Measurements from ENCODE around the gene MMP23B.

MMP23B gene

DNA sequence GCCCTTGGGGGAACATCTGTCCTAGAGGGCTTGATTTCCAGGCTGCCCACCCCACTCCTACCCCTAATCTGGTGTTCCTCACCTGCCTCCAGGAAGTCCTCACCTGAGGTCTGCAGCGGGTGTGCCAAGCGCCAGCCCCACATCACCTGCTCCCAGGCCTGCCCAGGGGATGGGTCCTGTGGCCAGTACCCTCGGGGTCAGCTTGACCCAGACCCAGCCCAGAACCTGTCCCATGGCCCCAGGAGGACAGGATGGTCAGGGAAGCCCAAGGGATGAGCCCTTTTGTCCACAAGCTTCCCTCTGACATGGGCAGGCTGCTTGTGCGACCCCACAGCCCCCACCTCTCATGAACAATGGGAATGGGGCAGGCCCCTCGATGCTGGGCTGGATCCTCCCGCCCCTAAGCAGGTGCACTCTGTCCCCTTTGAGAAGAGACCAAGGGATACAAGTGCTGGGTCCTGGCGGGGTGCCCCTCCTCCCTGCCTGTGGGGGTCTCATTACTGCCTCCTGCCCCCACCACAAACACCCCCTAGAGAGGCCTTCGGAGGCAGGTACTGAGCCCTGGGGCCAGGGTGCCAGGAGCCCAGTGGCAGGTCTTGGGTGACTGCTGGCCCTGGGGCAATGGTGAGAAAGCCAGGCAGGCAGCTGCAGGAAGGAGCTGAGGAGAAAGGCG lies 13.4 kb upstream of the MMP23B start:
- in situ Hi-C loops (cut with HindIII; ENCODE audit: low sequenced_read_pairs) = loop anchor here (5.0 kb wide), 1 partner anchor 56 kb away; no protein-coding TSS in a partner anchor

DNA sequence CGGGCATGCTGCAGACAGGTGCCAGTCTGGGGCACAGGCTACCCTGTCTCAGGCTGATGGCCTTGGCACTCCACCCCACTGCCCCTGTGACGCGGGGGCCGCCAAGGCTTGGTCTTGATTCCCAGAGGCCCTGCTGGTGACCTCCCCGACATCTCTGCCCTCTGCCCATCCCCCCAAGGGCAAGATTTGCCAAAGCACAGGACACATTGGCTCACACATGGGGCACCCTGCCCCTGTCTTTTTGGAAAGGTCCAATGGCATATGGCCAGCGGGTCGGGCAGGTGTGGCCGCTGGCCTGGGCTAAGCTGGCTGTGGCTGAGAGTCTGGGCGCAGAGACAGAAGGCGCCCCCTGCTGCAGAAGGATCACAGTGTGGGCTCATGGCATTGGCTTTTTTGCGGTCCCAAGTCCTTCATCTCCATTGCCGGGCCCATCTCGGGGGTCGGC lies 12.0 kb upstream of the MMP23B start:
- in situ Hi-C loops (cut with HindIII; ENCODE audit: low sequenced_read_pairs) = loop anchor here (5.0 kb wide), 1 partner anchor 58 kb away; no protein-coding TSS in a partner anchor

- in situ Hi-C loops (cut with HindIII; ENCODE audit: low sequenced_read_pairs) = no loop called here
Observed at GRCh38 chr1:1620433-1621139, 11.4 kb upstream of the MMP23B start.

- in situ Hi-C loops (cut with HindIII; ENCODE audit: low sequenced_read_pairs) = no loop called here
Observed at GRCh38 chr1:1621173-1622009, 10.6 kb upstream of the MMP23B start.

- in situ Hi-C loops (cut with HindIII; ENCODE audit: low sequenced_read_pairs) = no loop called here
Observed at GRCh38 chr1:1622010-1622787, 9.8 kb upstream of the MMP23B start.

- in situ Hi-C loops (cut with HindIII; ENCODE audit: low sequenced_read_pairs) = no loop called here
Observed at GRCh38 chr1:1622788-1623094, 9.2 kb upstream of the MMP23B start.

DNA sequence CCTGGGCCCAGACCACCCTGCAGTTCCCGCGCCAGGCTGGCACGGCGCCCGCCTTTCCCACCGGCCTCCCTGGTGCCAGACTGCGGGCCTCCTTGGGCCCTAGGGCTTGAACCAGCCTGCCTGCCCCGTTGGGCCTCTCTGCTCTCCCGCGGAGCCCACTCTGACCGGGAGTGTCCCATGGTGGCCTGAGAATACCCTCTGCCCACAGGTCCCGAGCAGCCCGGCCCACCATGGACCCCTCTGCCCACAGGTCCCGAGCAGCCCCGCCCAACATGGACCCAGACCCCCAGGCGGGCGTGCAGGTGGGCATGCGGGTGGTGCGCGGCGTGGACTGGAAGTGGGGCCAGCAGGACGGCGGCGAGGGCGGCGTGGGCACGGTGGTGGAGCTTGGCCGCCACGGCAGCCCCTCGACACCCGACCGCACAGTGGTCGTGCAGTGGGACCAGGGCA lies 8.8 kb upstream of the MMP23B start:
- in situ Hi-C loops (cut with HindIII; ENCODE audit: low sequenced_read_pairs) = no loop called here

DNA sequence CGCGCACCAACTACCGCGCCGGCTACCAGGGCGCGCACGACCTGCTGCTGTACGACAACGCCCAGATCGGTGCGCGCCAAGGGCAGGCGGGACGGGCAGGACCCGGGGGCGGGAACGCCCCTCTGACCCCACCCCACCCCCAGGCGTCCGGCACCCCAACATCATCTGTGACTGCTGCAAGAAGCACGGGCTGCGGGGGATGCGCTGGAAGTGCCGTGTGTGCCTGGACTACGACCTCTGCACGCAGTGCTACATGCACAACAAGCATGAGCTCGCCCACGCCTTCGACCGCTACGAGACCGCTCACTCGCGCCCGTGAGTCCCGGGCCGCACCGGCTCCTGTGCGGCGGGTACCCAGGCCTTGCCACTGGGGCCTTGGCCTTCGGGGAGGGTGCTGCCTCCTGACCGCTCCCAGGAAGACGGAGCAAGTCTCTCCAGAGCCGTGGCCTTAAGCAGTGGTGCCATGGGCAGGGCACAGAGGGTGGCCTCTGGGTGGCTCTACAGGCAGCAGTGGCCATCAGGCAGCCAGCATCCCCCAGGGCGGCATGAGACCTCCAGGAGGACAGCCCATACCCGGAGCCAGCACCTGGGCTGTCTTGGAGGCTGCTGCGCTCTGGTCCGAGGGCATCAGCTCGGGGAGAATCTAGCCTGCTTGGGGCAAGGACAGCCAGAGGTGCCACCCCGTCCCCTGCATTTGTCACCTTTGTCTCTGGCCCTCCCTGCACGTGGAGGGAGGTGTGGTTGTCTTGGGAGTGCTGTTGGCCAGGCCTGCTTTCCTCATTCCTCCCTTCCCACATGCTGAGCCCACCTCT lies 8.1 kb upstream of the MMP23B start:
- in situ Hi-C loops (cut with HindIII; ENCODE audit: low sequenced_read_pairs) = no loop called here

DNA sequence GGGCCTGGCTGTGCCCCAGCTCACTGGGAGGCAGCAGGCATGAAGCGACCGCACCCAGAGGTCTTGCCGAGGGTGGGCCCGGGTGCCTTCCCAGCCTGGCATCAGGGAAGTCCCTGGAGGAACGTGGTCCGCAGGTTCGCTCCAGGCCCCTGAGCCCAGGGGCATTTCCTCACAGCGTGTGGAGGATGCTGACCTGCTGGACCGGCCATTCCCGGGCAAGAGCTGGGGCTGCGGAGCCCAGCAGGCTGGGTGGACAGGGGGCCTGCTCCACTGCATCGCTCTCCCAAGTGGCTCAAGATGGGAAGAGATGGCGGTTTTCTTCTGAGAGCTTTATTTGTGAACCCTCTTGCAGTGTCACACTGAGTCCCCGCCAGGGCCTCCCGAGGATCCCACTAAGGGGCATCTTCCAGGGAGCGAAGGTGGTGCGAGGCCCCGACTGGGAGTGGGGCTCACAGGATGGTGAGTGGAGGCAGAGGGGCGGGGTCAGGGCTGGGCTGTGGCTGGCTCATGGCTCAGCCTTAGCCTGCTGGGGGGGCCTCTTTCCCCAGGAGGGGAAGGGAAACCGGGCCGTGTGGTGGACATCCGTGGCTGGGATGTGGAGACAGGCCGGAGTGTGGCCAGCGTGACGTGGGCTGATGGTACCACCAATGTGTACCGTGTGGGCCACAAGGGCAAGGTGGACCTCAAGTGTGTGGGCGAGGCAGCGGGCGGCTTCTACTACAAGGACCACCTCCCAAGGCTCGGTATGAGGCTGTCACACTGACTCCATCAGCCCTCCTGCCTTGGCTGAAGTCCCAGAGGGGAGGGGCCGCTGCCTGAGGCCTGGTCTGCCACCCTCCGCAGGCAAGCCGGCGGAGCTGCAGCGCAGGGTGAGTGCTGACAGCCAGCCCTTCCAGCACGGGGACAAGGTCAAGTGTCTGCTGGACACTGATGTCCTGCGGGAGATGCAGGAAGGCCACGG lies 7.2 kb upstream of the MMP23B start:
- in situ Hi-C loops (cut with HindIII; ENCODE audit: low sequenced_read_pairs) = no loop called here

GRCh38 chr1:1625404-1625775 lies 6.6 kb upstream of the MMP23B start:
- in situ Hi-C loops (cut with HindIII; ENCODE audit: low sequenced_read_pairs) = no loop called here

- in situ Hi-C loops (cut with HindIII; ENCODE audit: low sequenced_read_pairs) = no loop called here
Observed at GRCh38 chr1:1625824-1626206, 6.2 kb upstream of the MMP23B start.

GRCh38 chr1:1626207-1627141 lies 5.5 kb upstream of the MMP23B start:
- in situ Hi-C loops (cut with HindIII; ENCODE audit: low sequenced_read_pairs) = no loop called here

GRCh38 chr1:1627261-1627828 lies 4.6 kb upstream of the MMP23B start:
- in situ Hi-C loops (cut with HindIII; ENCODE audit: low sequenced_read_pairs) = no loop called here

GRCh38 chr1:1627829-1628753 lies 3.9 kb upstream of the MMP23B start:
- in situ Hi-C loops (cut with HindIII; ENCODE audit: low sequenced_read_pairs) = no loop called here

- in situ Hi-C loops (cut with HindIII; ENCODE audit: low sequenced_read_pairs) = no loop called here
Observed at GRCh38 chr1:1628754-1629429, 3.1 kb upstream of the MMP23B start.
